Fibroblast of mammary gland (primary cell): Measurements from ENCODE around the gene MAEA.

Experiments used
- DNase-seq: peaks from one replicate; pipeline ENCODE4 v3.0.0-alpha.2; 2010; ENCODE audit warnings: low read depth
- H3K4me3 ChIP-seq: 2 replicates; pipeline ENCODE4 v1.5.1; 2011; ENCODE audit warnings: low read depth, mild to moderate bottlenecking, low read length, moderate library complexity; ENCODE audit not compliant: control insufficient read depth
- TF ChIP-seq, protein P1 (sequence below): conservative IDR thresholded peaks from 2 replicates; pipeline ENCODE4 v1.5.1; 2011; ENCODE audit warnings: low read depth, low read length, inconsistent platforms; ENCODE audit not compliant: control insufficient read depth, insufficient read depth

The MAEA gene

DNA sequence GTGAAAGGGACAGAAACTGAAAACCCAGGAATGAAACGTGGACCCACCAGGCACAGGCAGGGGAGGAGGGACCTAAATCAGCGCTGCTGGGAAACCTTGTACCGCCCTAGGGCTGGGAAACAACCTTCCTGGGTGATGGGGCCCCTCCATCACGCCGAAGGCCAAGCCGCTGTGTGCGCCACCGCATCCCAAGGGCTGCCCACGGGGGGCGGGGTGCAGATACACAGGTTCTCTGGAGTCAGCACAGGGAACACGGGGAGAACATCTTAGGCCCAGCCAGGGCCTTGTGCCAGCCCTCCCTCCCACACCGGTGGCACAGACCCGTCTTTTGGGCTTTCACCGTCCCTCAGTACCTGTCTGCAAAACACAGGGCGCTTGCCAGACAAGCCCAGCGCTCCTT, 70.3 kb downstream of the MAEA start:
- DNase-seq, result no peak
- H3K4me3 ChIP-seq, result no peak overlapping the region
- TF ChIP-seq, protein P1, sequence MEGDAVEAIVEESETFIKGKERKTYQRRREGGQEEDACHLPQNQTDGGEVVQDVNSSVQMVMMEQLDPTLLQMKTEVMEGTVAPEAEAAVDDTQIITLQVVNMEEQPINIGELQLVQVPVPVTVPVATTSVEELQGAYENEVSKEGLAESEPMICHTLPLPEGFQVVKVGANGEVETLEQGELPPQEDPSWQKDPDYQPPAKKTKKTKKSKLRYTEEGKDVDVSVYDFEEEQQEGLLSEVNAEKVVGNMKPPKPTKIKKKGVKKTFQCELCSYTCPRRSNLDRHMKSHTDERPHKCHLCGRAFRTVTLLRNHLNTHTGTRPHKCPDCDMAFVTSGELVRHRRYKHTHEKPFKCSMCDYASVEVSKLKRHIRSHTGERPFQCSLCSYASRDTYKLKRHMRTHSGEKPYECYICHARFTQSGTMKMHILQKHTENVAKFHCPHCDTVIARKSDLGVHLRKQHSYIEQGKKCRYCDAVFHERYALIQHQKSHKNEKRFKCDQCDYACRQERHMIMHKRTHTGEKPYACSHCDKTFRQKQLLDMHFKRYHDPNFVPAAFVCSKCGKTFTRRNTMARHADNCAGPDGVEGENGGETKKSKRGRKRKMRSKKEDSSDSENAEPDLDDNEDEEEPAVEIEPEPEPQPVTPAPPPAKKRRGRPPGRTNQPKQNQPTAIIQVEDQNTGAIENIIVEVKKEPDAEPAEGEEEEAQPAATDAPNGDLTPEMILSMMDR, result no peak

DNA sequence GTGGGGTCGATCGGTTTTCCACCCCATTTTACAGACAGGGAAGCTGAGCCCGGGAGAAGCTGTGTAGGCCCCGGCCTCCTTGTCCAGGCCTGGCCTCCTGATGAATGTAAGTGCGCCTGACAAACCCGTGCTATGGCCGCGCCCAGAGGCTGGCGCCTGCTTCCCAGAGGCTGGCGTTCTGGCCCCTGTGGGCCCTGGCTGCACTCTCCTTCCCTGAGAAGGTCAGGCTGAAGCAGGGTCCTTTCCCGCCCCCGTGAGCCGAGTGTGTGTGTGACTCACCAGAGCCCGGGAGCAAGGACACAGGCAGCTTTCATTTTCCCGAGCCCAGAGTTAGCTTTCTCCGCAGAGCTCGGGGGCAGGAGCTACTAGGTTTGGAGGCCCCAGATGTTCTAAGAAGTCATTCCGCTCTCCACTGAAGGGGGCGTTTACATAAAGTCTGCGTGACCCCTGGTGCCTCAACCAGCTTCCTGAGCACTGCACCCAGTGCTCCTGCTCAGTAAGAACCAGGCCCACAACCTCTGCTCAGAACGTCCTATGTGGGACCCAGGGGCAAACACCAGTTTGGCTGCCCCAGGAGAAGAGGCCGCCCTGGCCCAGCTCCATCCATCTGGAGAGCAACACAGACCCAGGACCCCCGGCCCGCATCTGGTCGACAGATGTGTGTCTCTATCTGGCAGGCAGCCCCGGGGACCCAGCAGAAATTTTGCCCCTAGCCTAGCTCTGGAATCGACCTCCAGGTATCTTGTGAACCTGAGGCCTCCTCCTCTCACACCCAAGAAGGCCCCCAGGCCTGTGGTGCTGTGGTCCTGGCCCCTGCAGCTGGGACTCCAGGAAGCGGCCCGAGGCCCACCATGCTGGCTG, 71.0 kb downstream of the MAEA start:
- DNase-seq, result peak; percentile 73
- no peak overlapping the region for H3K4me3 ChIP-seq
- TF ChIP-seq, protein P1, result no peak

DNA sequence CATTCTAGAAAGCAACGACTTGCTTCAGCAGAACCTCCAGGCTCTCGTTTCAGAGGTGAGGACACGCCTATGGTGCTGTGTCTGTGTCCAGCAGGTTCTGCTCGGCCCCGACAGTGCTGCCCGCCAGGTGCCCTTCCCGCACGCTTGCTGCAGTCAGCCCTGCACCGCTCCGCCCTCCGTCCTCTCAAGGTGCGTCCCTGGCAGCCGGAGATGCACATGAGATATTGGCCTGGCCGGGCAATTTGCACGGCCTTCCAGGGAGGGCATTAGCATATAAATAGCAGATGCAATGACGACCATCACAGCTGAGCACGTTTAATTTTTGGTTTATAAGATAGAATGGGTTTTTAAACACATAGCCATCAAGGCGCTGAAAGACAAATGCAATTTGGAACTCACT, 71.7 kb downstream of the MAEA start:
- no peak for DNase-seq
- TF ChIP-seq, protein P1, result no peak
- H3K4me3 ChIP-seq, result no peak overlapping the region

DNA sequence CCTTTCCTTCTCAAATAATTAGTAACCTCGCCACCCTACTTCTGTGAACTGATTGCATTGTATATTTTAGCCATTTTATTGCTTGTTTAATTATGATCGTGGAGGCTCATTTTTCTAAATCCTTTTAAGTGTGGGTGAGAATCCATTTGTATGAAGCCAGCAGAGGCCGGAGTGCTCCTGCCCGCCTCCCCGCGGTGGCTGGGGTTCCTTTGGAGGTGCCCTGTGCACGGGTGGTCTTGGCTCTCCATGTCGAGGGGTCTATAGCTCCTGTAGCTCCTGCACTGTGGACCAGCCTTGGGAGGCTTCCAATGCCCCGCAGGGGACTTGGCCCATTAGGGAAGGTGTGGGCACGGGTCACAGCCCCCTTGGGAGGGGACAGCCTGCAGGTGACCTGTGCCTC, 72.4 kb downstream of the MAEA start:
- TF ChIP-seq, protein P1, result no peak
- no peak for DNase-seq
- H3K4me3 ChIP-seq, result no peak overlapping the region

DNA sequence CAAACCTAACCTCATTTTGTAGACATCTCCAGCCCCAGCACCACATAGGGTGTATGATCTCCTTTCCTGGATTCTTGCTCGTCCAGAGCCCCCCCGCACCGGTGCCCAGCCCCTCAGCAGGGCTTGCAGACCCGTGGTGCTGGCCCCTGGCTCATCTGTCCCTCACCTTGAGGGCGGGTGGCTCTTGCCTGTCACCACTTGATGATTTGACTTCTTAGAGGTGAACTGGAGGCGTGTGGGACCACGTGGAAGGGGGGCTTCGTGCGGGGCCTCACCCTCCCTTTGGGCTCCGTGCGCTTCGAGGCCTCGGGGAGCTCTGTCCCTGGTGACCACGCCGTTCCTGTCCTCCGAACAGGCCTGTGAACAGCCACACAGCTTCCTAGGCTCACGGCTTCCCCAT, 72.8 kb downstream of the MAEA start:
- TF ChIP-seq, protein P1, result no peak
- DNase-seq, result no peak
- H3K4me3 ChIP-seq, result no peak overlapping the region

DNA sequence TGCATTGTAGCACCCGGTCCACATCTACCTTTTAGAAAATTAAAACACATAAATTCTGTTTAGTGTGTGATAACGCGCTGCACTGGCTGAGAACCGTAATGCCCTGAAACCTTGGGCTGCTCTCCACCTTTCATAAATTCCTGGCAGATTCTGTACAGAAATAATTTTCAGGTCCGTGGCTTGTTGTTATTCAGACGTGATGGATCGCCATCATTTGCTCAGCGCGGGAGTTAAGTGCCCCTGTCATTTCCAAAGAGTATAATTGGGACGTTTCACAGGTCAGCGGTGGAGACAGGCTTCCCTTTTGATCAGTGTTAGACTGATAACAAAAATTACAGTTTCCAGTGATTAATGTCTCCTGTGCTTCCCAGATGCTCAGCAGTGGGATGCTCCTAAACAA, 73.8 kb downstream of the MAEA start:
- TF ChIP-seq, protein P1, result no peak
- H3K4me3 ChIP-seq, result no peak overlapping the region
- no peak for DNase-seq

DNA sequence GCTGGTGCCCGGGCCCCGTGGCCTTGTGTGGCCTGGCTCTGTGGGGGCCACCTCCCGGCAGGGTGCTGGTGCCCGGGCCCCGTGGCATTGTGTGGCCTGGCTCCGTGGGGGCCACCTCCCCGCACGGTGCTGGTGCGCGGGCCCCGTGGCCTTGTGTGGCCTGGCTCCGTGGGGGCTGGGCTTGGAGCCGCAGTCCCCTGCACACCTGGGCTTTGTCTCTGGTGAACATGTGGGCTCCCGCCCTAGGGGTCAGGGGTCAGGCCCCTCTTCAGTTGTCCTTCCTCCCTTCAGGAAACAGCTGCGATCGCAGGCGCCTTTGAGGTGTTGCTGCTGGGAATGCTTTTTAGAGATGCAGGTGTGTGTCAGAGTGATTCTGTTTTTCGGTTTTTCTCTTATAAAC, 74.5 kb downstream of the MAEA start:
- no peak overlapping the region for H3K4me3 ChIP-seq
- TF ChIP-seq, protein P1, result no peak

More for the DNA sequence above, 74.5 kb downstream of the MAEA start:
- DNase-seq, result no peak
